Measurements from ENCODE around the gene KCNC1.

GRCh38 chr11:17735818-17736578 is 1.4 kb downstream of the KCNC1 start:
- TF ChIP-seq POLR2AphosphoS5 (IDR thresholded peaks at IDR 0.05) (no peak), EP300 (IDR thresholded peaks at IDR 0.05) (no peak)
